ENCODE data around the gene RBFOX2.

Gene RBFOX2

GRCh38 chr22:35955546-35955945 is 73.1 kb downstream of the RBFOX2 start:
- H3K4me3 ChIP-seq (ENCODE audit: control insufficient read depth, low read depth, low read length) = no peak overlapping the region
- no peak for DNase-seq (ENCODE audit: low read depth)
- TF ChIP-seq CTCF (conservative IDR thresholded peaks at IDR 0.05; ENCODE audit: control insufficient read depth, insufficient read depth, low read depth, low read length) = no peak

GRCh38 chr22:35952576-35952975 is 76.0 kb downstream of the RBFOX2 start:
- no peak for DNase-seq (ENCODE audit: low read depth)
- no peak overlapping the region for H3K4me3 ChIP-seq (ENCODE audit: control insufficient read depth, low read depth, low read length)
- no peak for TF ChIP-seq CTCF (conservative IDR thresholded peaks at IDR 0.05; ENCODE audit: control insufficient read depth, insufficient read depth, low read depth, low read length)

GRCh38 chr22:35950262-35950661 is 78.4 kb downstream of the RBFOX2 start:
- no peak overlapping the region for H3K4me3 ChIP-seq (ENCODE audit: control insufficient read depth, low read depth, low read length)
- DNase-seq (ENCODE audit: low read depth) = no peak
- TF ChIP-seq CTCF (conservative IDR thresholded peaks at IDR 0.05; ENCODE audit: control insufficient read depth, insufficient read depth, low read depth, low read length) = no peak

- H3K4me3 ChIP-seq (ENCODE audit: control insufficient read depth, low read depth, low read length) = no peak overlapping the region
- TF ChIP-seq CTCF (conservative IDR thresholded peaks at IDR 0.05; ENCODE audit: control insufficient read depth, insufficient read depth, low read depth, low read length) = no peak
- no peak for DNase-seq (ENCODE audit: low read depth)
Measured at GRCh38 chr22:35949243-35949642, 79.4 kb downstream of the RBFOX2 start.

- DNase-seq (ENCODE audit: low read depth) = peak; percentile 64
- no peak overlapping the region for H3K4me3 ChIP-seq (ENCODE audit: control insufficient read depth, low read depth, low read length)
- TF ChIP-seq CTCF (conservative IDR thresholded peaks at IDR 0.05; ENCODE audit: control insufficient read depth, insufficient read depth, low read depth, low read length) = no peak
Measured at GRCh38 chr22:35947794-35948425, 80.7 kb downstream of the RBFOX2 start.

- TF ChIP-seq CTCF (conservative IDR thresholded peaks at IDR 0.05; ENCODE audit: control insufficient read depth, insufficient read depth, low read depth, low read length) = no peak
- no peak overlapping the region for H3K4me3 ChIP-seq (ENCODE audit: control insufficient read depth, low read depth, low read length)
- DNase-seq (ENCODE audit: low read depth) = no peak
Measured at GRCh38 chr22:35944458-35944857, 84.2 kb downstream of the RBFOX2 start.

- H3K4me3 ChIP-seq (ENCODE audit: control insufficient read depth, low read depth, low read length) = no peak overlapping the region
- no peak for DNase-seq (ENCODE audit: low read depth)
- TF ChIP-seq CTCF (conservative IDR thresholded peaks at IDR 0.05; ENCODE audit: control insufficient read depth, insufficient read depth, low read depth, low read length) = no peak
Measured at GRCh38 chr22:35940166-35940565, 88.5 kb downstream of the RBFOX2 start.
